ENCODE data around the gene EML2.

- TF ChIP-seq CTCF (IDR thresholded peaks at IDR 0.05) = no peak
- TF ChIP-seq POLR2A (IDR thresholded peaks at IDR 0.05) = no peak
- TF ChIP-seq POLR2AphosphoS5 (IDR thresholded peaks at IDR 0.05) = no peak
- TF ChIP-seq EP300 (IDR thresholded peaks at IDR 0.05; ENCODE audit: low read depth) = no peak
These were observed 40.8 kb downstream of the EML2 start for GRCh38 chr19:45598267-45599001.

All from transverse colon (tissue), 4 donors.